H1 (cell line): ENCODE measurements around the gene GJA8. TPM values are rescaled to one million over a fixed set of nuclear protein-coding genes. Genes with fewer than 3 reads are reported as not detected.

Source experiments
- CTCF ChIA-PET: fragments of 300-600 bp; sonication (Branson Sonifier 250); formaldehyde crosslinking; loops from one replicate; lab custom pipeline; 2021; ENCODE audit not compliant: partially characterized antibody; lab: Charles Lee
- POLR2A ChIA-PET: fragments of 300-600 bp; sonication (Branson Sonifier 250); formaldehyde crosslinking; loops from one replicate; lab custom pipeline; 2021; ENCODE audit warnings: inconsistent platforms; ENCODE audit not compliant: partially characterized antibody; lab: Charles Lee
- DNase-seq, 2 experiments: peaks; one replicate each; pipeline versions ENCODE4 v3.0.0 to v3.0.0-alpha.2; 2010 to 2022; ENCODE audit warnings: low spot score in 2 of 2, low read depth in 1 of 2, mixed read lengths in 1 of 2
- FAIRE-seq: peaks from 2 replicates; lab custom pipeline; 2011; peaks lifted over from hg19 to GRCh38; lab: Jason Lieb, UNC
- H2AFZ ChIP-seq: 2 replicates; pipeline ENCODE4 v1.8.1; 2012; ENCODE audit warnings: low read length, inconsistent platforms
- H2AK5ac ChIP-seq: 2 replicates; pipeline ENCODE4 v1.6.1; 2013; ENCODE audit warnings: low read depth, low read length
- H2BK120ac ChIP-seq: replicated peaks from 2 replicates; pipeline ENCODE3; 2013; ENCODE audit warnings: low read depth, low read length, inconsistent platforms
- H2BK12ac ChIP-seq: 2 replicates; pipeline ENCODE4 v1.6.1; 2013; ENCODE audit warnings: low read depth, low read length
- H2BK15ac ChIP-seq: 2 replicates; pipeline ENCODE4 v1.6.1; 2013; ENCODE audit warnings: low read length
- H2BK20ac ChIP-seq: 2 replicates; pipeline ENCODE4 v1.6.1; 2013; ENCODE audit warnings: low read length
- H2BK5ac ChIP-seq: 2 replicates; pipeline ENCODE4 v1.6.1; 2013; ENCODE audit warnings: low read depth, low read length
- H3K14ac ChIP-seq: 2 replicates; pipeline ENCODE4 v1.6.1; 2013; ENCODE audit warnings: inconsistent platforms; ENCODE audit not compliant: insufficient read length
- H3K18ac ChIP-seq: 2 replicates; pipeline ENCODE4 v1.6.1; 2013; ENCODE audit warnings: low read length; ENCODE audit errors: extremely low read depth
- H3K23ac ChIP-seq: 2 replicates; pipeline ENCODE4 v1.6.1; 2013; ENCODE audit warnings: inconsistent platforms; ENCODE audit not compliant: insufficient read length
- H3K23me2 ChIP-seq: 2 replicates; pipeline ENCODE4 v1.6.1; 2013; ENCODE audit warnings: low read depth, low read length
- H3K27ac ChIP-seq: 2 replicates; pipeline ENCODE4 v1.6.1; 2011; ENCODE audit warnings: low read depth, low read length, inconsistent platforms
- H3K27me3 ChIP-seq, 4 experiments: replicated peaks in 1 of 4; 1 replicate in 1 of 4; 2 replicates in 3 of 4; pipeline versions ENCODE4 v1.6.1 to v1.8.1; 2011 to 2013; ENCODE audit warnings: low read length in 3 of 4, mild to moderate bottlenecking in 3 of 4, inconsistent platforms in 2 of 4, mixed read lengths in 2 of 4, moderate library complexity in 1 of 4; ENCODE audit not compliant: control insufficient read depth in 3 of 4, insufficient read depth in 3 of 4; ENCODE audit errors: extremely low read depth in 1 of 4
- H3K36me3 ChIP-seq, 4 experiments: 2 replicates each; pipeline versions ENCODE4 v1.6.1 to v1.8.1; 2011 to 2013; ENCODE audit warnings: mild to moderate bottlenecking in 4 of 4, low read length in 3 of 4, moderate library complexity in 2 of 4, control low read depth in 1 of 4, inconsistent platforms in 1 of 4; ENCODE audit not compliant: insufficient read depth in 4 of 4, control insufficient read depth in 2 of 4
- H3K4ac ChIP-seq: replicated peaks from 2 replicates; pipeline ENCODE3; 2013; ENCODE audit warnings: low read length, low read depth, mixed read lengths, inconsistent platforms; ENCODE audit not compliant: insufficient read length
- H3K4me1 ChIP-seq, 4 experiments: replicated peaks in 1 of 4; 1 replicate in 1 of 4; 2 replicates in 3 of 4; pipeline versions ENCODE4 v1.6.1 to v1.8.1; 2011 to 2013; ENCODE audit warnings: low read length in 3 of 4, inconsistent platforms in 2 of 4, mixed read lengths in 1 of 4; ENCODE audit not compliant: insufficient read depth in 4 of 4, control insufficient read depth in 3 of 4
- H3K4me2 ChIP-seq, 2 experiments: 2 replicates each; pipeline versions ENCODE4 v1.6.1 to v1.8.1; 2011 to 2013; ENCODE audit warnings: low read depth in 2 of 2, low read length in 2 of 2, control low read depth in 1 of 2, inconsistent platforms in 1 of 2, mild to moderate bottlenecking in 1 of 2; ENCODE audit not compliant: insufficient read depth in 1 of 2
- H3K4me3 ChIP-seq, 4 experiments: fragments of 200-600, 300-600 bp in 1 of 4; sonication (generic), shearing (Covaris generic), sonication (Bioruptor Twin) in 1 of 4; 2 replicates each; pipeline versions ENCODE4 v1.5.1 to v1.8.1; 2011 to 2016; ENCODE audit warnings: low read length in 4 of 4, low read depth in 3 of 4, control low read depth in 2 of 4, inconsistent platforms in 2 of 4, mild to moderate bottlenecking in 2 of 4, mixed read lengths in 1 of 4, moderate library complexity in 1 of 4; ENCODE audit not compliant: insufficient read depth in 2 of 4; ENCODE audit errors: extremely low read depth in 1 of 4
- H3K56ac ChIP-seq: replicated peaks from 2 replicates; pipeline ENCODE3; 2013; ENCODE audit warnings: low read depth, mild to moderate bottlenecking, mixed read lengths, low read length, inconsistent platforms; ENCODE audit not compliant: insufficient read length
- H3K79me1 ChIP-seq: 2 replicates; pipeline ENCODE4 v1.6.1; 2013; ENCODE audit warnings: low read depth, low read length, control low read depth
- H3K79me2 ChIP-seq, 2 experiments: 2 replicates each; pipeline versions ENCODE4 v1.6.1 to v1.8.1; 2012 to 2013; ENCODE audit warnings: low read length in 2 of 2, mild to moderate bottlenecking in 2 of 2, inconsistent platforms in 1 of 2; ENCODE audit not compliant: insufficient read depth in 2 of 2, control insufficient read depth in 1 of 2
- H3K9ac ChIP-seq, 4 experiments: replicated peaks in 1 of 4; 1 replicate in 1 of 4; 2 replicates in 3 of 4; pipeline versions ENCODE4 v1.6.1 to v1.8.1; 2011 to 2013; ENCODE audit warnings: low read depth in 3 of 4, low read length in 3 of 4, control low read depth in 2 of 4, mild to moderate bottlenecking in 2 of 4, moderate library complexity in 2 of 4, inconsistent platforms in 1 of 4; ENCODE audit errors: extremely low read depth in 1 of 4
- H3K9me3 ChIP-seq, 2 experiments: 2 replicates each; pipeline versions ENCODE4 v1.6.1 to v1.8.1; 2012 to 2013; ENCODE audit warnings: mild to moderate bottlenecking in 2 of 2, moderate library complexity in 2 of 2, control low read depth in 1 of 2, inconsistent platforms in 1 of 2, low read depth in 1 of 2, low read length in 1 of 2, mixed read lengths in 1 of 2; ENCODE audit not compliant: insufficient read depth in 2 of 2
- H4K20me1 ChIP-seq, 2 experiments: replicated peaks in 1 of 2; 2 replicates each; pipeline versions ENCODE3 to v1.8.1; 2011 to 2013; ENCODE audit warnings: inconsistent platforms in 2 of 2, low read length in 2 of 2, mild to moderate bottlenecking in 1 of 2; ENCODE audit not compliant: insufficient read depth in 2 of 2, control insufficient read depth in 1 of 2
- H4K5ac ChIP-seq: 2 replicates; pipeline ENCODE4 v1.6.1; 2013; ENCODE audit warnings: low read length, low read depth, mixed read lengths, inconsistent platforms; ENCODE audit not compliant: insufficient read length
- H4K8ac ChIP-seq: 2 replicates; pipeline ENCODE4 v1.8.0; 2013; ENCODE audit warnings: mild to moderate bottlenecking, moderate library complexity, low read length, inconsistent platforms; ENCODE audit not compliant: insufficient read depth; ENCODE audit errors: extremely low read depth
- H4K91ac ChIP-seq: replicated peaks from 2 replicates; pipeline ENCODE3; 2013; ENCODE audit warnings: low read length, mixed read lengths, inconsistent platforms; ENCODE audit not compliant: insufficient read length
- WGBS, 2 experiments: shearing (Covaris generic) in 1 of 2; methylation state at CpG; one replicate each; pipeline versions ENCODE4 v1.1.6 to v1.1.7; 2013 to 2015; ENCODE audit warnings: low lambda C conversion rate in 2 of 2, mixed read lengths in 2 of 2, inconsistent platforms in 1 of 2, low coverage in 1 of 2, missing lambda C conversion rate in 1 of 2; ENCODE audit not compliant: insufficient replicate concordance in 2 of 2, insufficient coverage in 1 of 2, insufficient read length in 1 of 2; ENCODE audit errors: extremely low coverage in 1 of 2, missing lambda C conversion rate in 1 of 2; 5-methylcytosine and 5-hydroxymethylcytosine counted together
- polyA plus RNA-seq, 7 experiments: library from polyadenylated mRNA; depleted of rRNA in 3 of 7; stranded (reverse) in 5 of 7; unstranded in 2 of 7; fragments of >200 nt in 5 of 7; fragments of 200-250 nt in 2 of 7; gene quantifications; 1 replicate in 5 of 7; 2 replicates in 1 of 7; 4 replicates in 1 of 7; pipeline versions ENCODE4 v1.2.1 to v1.2.3, GENCODE V29; 2011 to 2013; ENCODE audit warnings: missing spikeins in 2 of 7, mixed read lengths in 2 of 7
- total RNA-seq: library from RNA; stranded (reverse); fragmentation: NEBNext Ultra II Directional; extraction: Animal tissue kit (Norgen Biotek cat#: 25700); gene quantifications from 2 replicates; pipeline ENCODE4 v1.2.1, GENCODE V29; 2021
- TF ChIP-seq, protein P1 (sequence below): IDR thresholded peaks from 2 replicates; pipeline ENCODE4 v1.6.1; 2012; ENCODE audit warnings: low read length, inconsistent platforms

Gene GJA8
- total and polyA plus RNA-seq, 2 of the 8 experiments (the other 6 are each of a cell fraction or from before 2014, with no cell fraction given) = not detected

GRCh38 chr1:147853391-147853790, 49.2 kb upstream of the GJA8 start:
- H3K14ac ChIP-seq = no peak overlapping the region

More at GRCh38 chr1:147853391-147853790, 49.2 kb upstream of the GJA8 start:
- Histone ChIP-seq H2AFZ (peak overlapping the region; percentile 18; the same call in 1 of the 2 replicates), H4K8ac (no peak overlapping the region), H2BK120ac (no peak overlapping the region), H3K4me2 (no peak overlapping the region), H3K23me2 (peaks cover 2% of the 10 kb centered on the region; the same call in 1 of the 2 replicates), H3K79me2 (no peaks in the 10 kb centered on the region), H2BK12ac (no peak overlapping the region; the same call in 1 of the 2 replicates), H3K27ac (no peak overlapping the region), H4K5ac (no peak overlapping the region), H3K79me1 (no peaks in the 10 kb centered on the region), H3K36me3 (no peaks in the 10 kb centered on the region), H3K56ac (no peak overlapping the region), H2BK15ac (no peak overlapping the region), H4K20me1 (no peaks in the 10 kb centered on the region), H3K9ac (no peak overlapping the region), H3K4me1 (peaks cover 0 to 14% (median 8%) of the 10 kb centered on the region in 4 experiments; a peak in 3 of 7 replicates), H2BK5ac (no peak overlapping the region; the same call in 1 of the 2 replicates), H2BK20ac (no peak overlapping the region; the same call in 1 of the 2 replicates), H2AK5ac (no peak overlapping the region), H3K23ac (no peak overlapping the region), H3K4me3 (no peak overlapping the region), H3K4ac (no peak overlapping the region)
- POLR2A ChIA-PET = interaction anchor here (0.8 to 1.3 kb wide), 3 partner anchors 8 to 16 kb away, joined by 3 to 4 read pairs (median 3); no protein-coding TSS in a partner anchor
- CTCF ChIA-PET = interaction anchor here (0.6 to 1.6 kb wide), 5 partner anchors 13 to 231 kb away, joined by 3 to 5 read pairs (median 4); no protein-coding TSS in a partner anchor
- DNase-seq = no peak
- WGBS, 2 experiments = 77% methylated on average over 3 of the region's 3 CpGs; no CpG with 5 or more reads in 1 of the 2 experiments
- TF ChIP-seq, protein P1, sequence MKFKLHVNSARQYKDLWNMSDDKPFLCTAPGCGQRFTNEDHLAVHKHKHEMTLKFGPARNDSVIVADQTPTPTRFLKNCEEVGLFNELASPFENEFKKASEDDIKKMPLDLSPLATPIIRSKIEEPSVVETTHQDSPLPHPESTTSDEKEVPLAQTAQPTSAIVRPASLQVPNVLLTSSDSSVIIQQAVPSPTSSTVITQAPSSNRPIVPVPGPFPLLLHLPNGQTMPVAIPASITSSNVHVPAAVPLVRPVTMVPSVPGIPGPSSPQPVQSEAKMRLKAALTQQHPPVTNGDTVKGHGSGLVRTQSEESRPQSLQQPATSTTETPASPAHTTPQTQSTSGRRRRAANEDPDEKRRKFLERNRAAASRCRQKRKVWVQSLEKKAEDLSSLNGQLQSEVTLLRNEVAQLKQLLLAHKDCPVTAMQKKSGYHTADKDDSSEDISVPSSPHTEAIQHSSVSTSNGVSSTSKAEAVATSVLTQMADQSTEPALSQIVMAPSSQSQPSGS = no peak
- TF ChIP-seq, all 59 proteins: peak for 0
- FAIRE-seq = no peak
- Histone ChIP-seq H4K91ac (peak overlapping the region; percentile 15), H3K18ac (no peak overlapping the region), H3K9me3 (no peaks in the 10 kb centered on the region), H3K27me3 (no peaks in the 10 kb centered on the region)
